Small intestine (tissue), 7 donors: ENCODE measurements around the gene ACTG2. TPM values are rescaled to one million over a fixed set of nuclear protein-coding genes. Genes with fewer than 3 reads are reported as not detected.
"Not testable (repeated sequence)": the region's sequence is repeated elsewhere in the genome, so short reads cannot be mapped to it uniquely, and the experiment has no call there.

ENCODE experiments used
- DNase-seq, 2 donors: peaks; one replicate each; pipeline versions ENCODE4 v3.0.0 to v3.0.0-alpha.2; 2013
- FAIRE-seq: peaks from 2 replicates; lab custom pipeline; 2012; peaks lifted over from hg19 to GRCh38; lab: Jason Lieb, UNC
- H3K27ac ChIP-seq, 3 donors: one replicate each; pipeline ENCODE4 v1.5.1; 2013; ENCODE audit warnings: low read length in 2 of 3, mild to moderate bottlenecking in 2 of 3, control low read depth in 1 of 3, inconsistent platforms in 1 of 3, low read depth in 1 of 3, moderate library complexity in 1 of 3
- H3K27me3 ChIP-seq, 3 donors: one replicate each; pipeline ENCODE4 v1.6.1; 2013; ENCODE audit warnings: low read length in 3 of 3, inconsistent platforms in 1 of 3; ENCODE audit not compliant: control insufficient read depth in 3 of 3, insufficient read depth in 3 of 3
- H3K36me3 ChIP-seq, 3 donors: one replicate each; pipeline ENCODE4 v1.6.1; 2013; ENCODE audit warnings: low read length in 3 of 3, inconsistent platforms in 1 of 3, low read depth in 1 of 3, mild to moderate bottlenecking in 1 of 3, moderate library complexity in 1 of 3; ENCODE audit not compliant: control insufficient read depth in 3 of 3, insufficient read depth in 2 of 3
- H3K4me1 ChIP-seq, 3 donors: one replicate each; pipeline ENCODE4 v1.6.1; 2013; ENCODE audit warnings: low read length in 2 of 3, inconsistent platforms in 1 of 3, low read depth in 1 of 3, mild to moderate bottlenecking in 1 of 3, moderate library complexity in 1 of 3; ENCODE audit not compliant: control insufficient read depth in 3 of 3, insufficient read depth in 2 of 3
- H3K4me3 ChIP-seq, 3 donors: one replicate each; pipeline ENCODE4 v1.5.1; 2013; ENCODE audit warnings: low read length in 3 of 3, control low read depth in 1 of 3, inconsistent platforms in 1 of 3, low read depth in 1 of 3, mild to moderate bottlenecking in 1 of 3, moderate library complexity in 1 of 3
- H3K9me3 ChIP-seq, 2 donors: one replicate each; pipeline ENCODE4 v1.6.1; 2013; ENCODE audit warnings: low read depth in 1 of 2, low read length in 1 of 2; ENCODE audit not compliant: control insufficient read depth in 2 of 2, insufficient read depth in 1 of 2
- WGBS, 3 donors: extraction: QIAGEN DNeasy Blood & Tissue Kit; methylation state at CpG; one replicate each; pipeline ENCODE4 v1.1.7; 2013; 5-methylcytosine and 5-hydroxymethylcytosine counted together
- polyA plus RNA-seq, 4 donors: library from polyadenylated mRNA; stranded (reverse) in 3 of 4; unstranded in 1 of 4; fragments of 200-250 nt in 3 of 4; fragments of 120-200 nt in 1 of 4; gene quantifications; one replicate each; pipeline versions ENCODE4 v1.2.1 to v1.2.3, GENCODE V29; 2013
- donor health status: healthy with polysubstance abuse.
- donor health status: control.
- donor health status: control.
- donor health status: Bipolar disorder and iron deficiency.
- donor health status: healthy.

The ACTG2 gene
- polyA plus RNA-seq, 4 donors: 2.0 to 108 (median 42.5) TPM

GRCh38 chr2:73859721-73860586 lies 32.9 kb upstream of the ACTG2 start:
- FAIRE-seq (no peak), DNase-seq (no peak)
- Histone ChIP-seq H3K27ac (no peak overlapping the region), H3K27me3 (no peaks in the 10 kb centered on the region), H3K36me3 (peaks cover 15 to 34% (median 34%) of the 10 kb centered on the region in 3 donors), H3K9me3 (no peaks in the 10 kb centered on the region), H3K4me1 (no peaks in the 10 kb centered on the region), H3K4me3 (no peak overlapping the region)
- WGBS, 3 donors: 85 to 91% (median 90%) methylated on average over 6 of the region's 6 CpGs

GRCh38 chr2:73862987-73863386 lies 29.8 kb upstream of the ACTG2 start:
- Histone ChIP-seq H3K27ac (no peak overlapping the region), H3K9me3 (no peaks in the 10 kb centered on the region), H3K27me3 (no peaks in the 10 kb centered on the region), H3K36me3 (peaks cover 9 to 30% (median 26%) of the 10 kb centered on the region in 3 donors), H3K4me1 (no peaks in the 10 kb centered on the region), H3K4me3 (no peak overlapping the region)
- DNase-seq (no peak), FAIRE-seq (no peak)
- WGBS, 3 donors: 12 to 70% (median 49%) methylated on average over 2 of the region's 2 CpGs

GRCh38 chr2:73868204-73868978 lies 24.4 kb upstream of the ACTG2 start:
- Histone ChIP-seq H3K27ac (no peak overlapping the region), H3K4me3 (no peak overlapping the region), H3K9me3 (no peaks in the 10 kb centered on the region), H3K27me3 (no peaks in the 10 kb centered on the region), H3K36me3 (peaks cover 8 to 19% (median 12%) of the 10 kb centered on the region in 3 donors), H3K4me1 (no peaks in the 10 kb centered on the region)
- WGBS, 3 donors: 88 to 93% (median 89%) methylated on average over 9 of the region's 9 CpGs
- FAIRE-seq (no peak), DNase-seq (no peak)

GRCh38 chr2:73870084-73870483 lies 22.7 kb upstream of the ACTG2 start:
- no peaks in the 10 kb centered on the region for H3K9me3 ChIP-seq
- FAIRE-seq (no peak), DNase-seq (peak in 1 of 2 donors; percentile 50)
- no peaks in the 10 kb centered on the region for H3K4me1 ChIP-seq
- H3K36me3 ChIP-seq: peaks cover 3 to 11% (median 10%) of the 10 kb centered on the region in 3 donors
- H3K4me3 ChIP-seq: no peak overlapping the region
- WGBS, 3 donors: 61 to 79% (median 77%) methylated on average over 4 of the region's 4 CpGs
- H3K27ac ChIP-seq: peak overlapping the region in 2 of 3 donors; percentile 25 to 52
- H3K27me3 ChIP-seq: no peaks in the 10 kb centered on the region

DNA sequence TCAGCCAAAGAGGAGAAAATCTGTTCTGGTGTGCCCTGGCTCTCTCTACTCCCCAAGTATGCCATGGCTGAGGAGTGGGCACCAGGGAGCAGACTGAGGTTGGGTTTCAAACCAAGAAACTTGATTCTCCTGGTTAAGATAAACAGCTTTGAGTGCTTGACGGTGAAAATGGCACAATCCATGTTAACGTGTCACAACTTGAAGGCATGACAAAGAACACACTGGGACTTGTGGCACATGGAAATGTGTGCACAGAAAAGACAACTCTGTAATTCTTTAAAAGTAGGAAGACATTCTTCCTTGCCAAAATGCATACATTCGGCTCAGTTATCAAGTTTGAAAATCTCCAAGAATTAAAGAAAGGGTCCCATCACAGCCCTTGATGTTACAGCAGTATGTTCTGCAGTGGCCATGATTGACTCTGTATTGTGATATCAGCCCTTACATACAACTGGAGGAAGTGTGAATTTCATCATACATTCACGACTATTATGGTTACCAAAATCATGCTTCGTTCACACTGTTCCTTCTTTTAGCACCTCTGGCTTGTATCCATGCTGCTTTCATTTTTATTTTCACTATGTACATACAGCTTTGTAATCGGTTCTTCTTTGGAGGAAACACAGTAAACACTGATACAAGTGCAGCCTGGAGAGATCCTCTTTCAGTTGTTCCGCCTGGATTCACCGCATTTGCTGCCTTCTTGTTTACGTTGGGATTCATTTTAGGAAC lies 15.6 kb upstream of the ACTG2 start:
- no peaks in the 10 kb centered on the region for H3K27me3 ChIP-seq
- H3K36me3 ChIP-seq: peaks cover 0 to under 1% (median 0%) of the 10 kb centered on the region in 3 donors
- no peak overlapping the region for H3K4me3 ChIP-seq
- FAIRE-seq: no peak
- H3K27ac ChIP-seq: no peak overlapping the region
- H3K9me3 ChIP-seq: no peaks in the 10 kb centered on the region
- no peak for DNase-seq
- 37 to 51% (median 50%) methylated on average over 9 of the region's 9 CpGs for WGBS, 3 donors
- no peaks in the 10 kb centered on the region for H3K4me1 ChIP-seq

GRCh38 chr2:73877984-73878383 lies 14.8 kb upstream of the ACTG2 start:
- not testable (repeated sequence) for H3K9me3 ChIP-seq, H3K27ac ChIP-seq, H3K27me3 ChIP-seq, H3K4me1 ChIP-seq, FAIRE-seq, H3K36me3 ChIP-seq, DNase-seq, H3K4me3 ChIP-seq
- 92 to 99% (median 95%) methylated on average over 5 of the region's 5 CpGs for whole genome bisulfite sequencing, 3 donors

GRCh38 chr2:73885406-73885805 lies 7.4 kb upstream of the ACTG2 start:
- Histone ChIP-seq H3K4me1 (no peaks in the 10 kb centered on the region), H3K9me3 (no peaks in the 10 kb centered on the region), H3K4me3 (no peak overlapping the region), H3K27ac (no peak overlapping the region), H3K27me3 (no peaks in the 10 kb centered on the region), H3K36me3 (no peaks in the 10 kb centered on the region)
- 56 to 61% (median 60%) methylated on average over 2 of the region's 2 CpGs for WGBS, 3 donors
- no peak for DNase-seq
- FAIRE-seq: no peak

GRCh38 chr2:73886357-73886756 lies 6.5 kb upstream of the ACTG2 start:
- no peaks in the 10 kb centered on the region for H3K27me3 ChIP-seq
- H3K4me3 ChIP-seq: no peak overlapping the region
- H3K4me1 ChIP-seq: no peaks in the 10 kb centered on the region
- no peaks in the 10 kb centered on the region for H3K36me3 ChIP-seq
- no peak for FAIRE-seq
- no peaks in the 10 kb centered on the region for H3K9me3 ChIP-seq
- no peak for DNase-seq
- H3K27ac ChIP-seq: no peak overlapping the region
- WGBS, 3 donors: 77 to 78% (median 78%) methylated on average over 4 of the region's 4 CpGs
